EH (cell line): ENCODE results near the gene SEC61B.
"Not testable (repeated sequence)": the region's sequence is repeated elsewhere in the genome, so short reads cannot be mapped to it uniquely, and the experiment has no call there.

Experiments
- DNase-seq: peaks from one replicate; pipeline ENCODE4 v3.0.0-alpha.2; 2015; ENCODE audit warnings: low read depth

SEC61B gene

DNA sequence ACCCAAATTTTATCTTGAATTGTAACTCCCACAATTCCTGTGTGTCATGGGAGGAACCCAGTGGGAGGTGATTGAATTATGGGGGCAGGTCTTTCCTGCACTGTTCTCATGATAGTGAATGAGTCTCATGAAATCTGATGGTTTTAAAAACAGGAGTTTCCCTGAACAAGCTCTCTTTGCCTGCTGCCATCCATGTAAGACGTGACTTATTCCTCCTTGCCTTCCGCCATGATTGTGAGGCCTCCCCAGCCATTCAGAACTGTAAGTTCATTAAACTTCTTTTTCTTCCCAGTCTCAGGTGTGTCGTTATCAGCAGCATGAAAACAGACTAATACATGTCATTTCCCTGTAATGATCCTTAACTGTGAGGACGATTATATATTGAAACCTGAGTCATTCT is 15.8 kb downstream of the SEC61B start:
- not testable (repeated sequence) for DNase-seq

DNA sequence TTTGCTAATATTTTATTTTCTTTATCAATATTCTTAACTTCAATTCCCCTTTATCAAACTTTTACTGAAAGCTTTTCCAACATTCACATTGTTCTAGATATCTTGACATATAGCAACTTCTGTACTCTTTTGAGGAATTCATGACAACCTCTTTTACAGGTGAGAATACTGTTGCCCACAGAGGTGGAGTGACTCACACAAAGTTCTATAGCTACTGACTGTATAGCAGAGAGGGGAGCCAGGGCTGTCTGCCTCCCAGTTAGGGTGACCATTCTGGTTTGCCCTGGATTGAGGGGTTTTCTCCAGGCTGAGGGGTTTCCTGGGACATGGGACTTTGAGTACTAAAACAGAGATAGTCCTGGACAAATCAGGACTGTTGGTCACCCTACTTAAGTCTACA is 16.2 kb downstream of the SEC61B start:
- no peak for DNase-seq

DNA sequence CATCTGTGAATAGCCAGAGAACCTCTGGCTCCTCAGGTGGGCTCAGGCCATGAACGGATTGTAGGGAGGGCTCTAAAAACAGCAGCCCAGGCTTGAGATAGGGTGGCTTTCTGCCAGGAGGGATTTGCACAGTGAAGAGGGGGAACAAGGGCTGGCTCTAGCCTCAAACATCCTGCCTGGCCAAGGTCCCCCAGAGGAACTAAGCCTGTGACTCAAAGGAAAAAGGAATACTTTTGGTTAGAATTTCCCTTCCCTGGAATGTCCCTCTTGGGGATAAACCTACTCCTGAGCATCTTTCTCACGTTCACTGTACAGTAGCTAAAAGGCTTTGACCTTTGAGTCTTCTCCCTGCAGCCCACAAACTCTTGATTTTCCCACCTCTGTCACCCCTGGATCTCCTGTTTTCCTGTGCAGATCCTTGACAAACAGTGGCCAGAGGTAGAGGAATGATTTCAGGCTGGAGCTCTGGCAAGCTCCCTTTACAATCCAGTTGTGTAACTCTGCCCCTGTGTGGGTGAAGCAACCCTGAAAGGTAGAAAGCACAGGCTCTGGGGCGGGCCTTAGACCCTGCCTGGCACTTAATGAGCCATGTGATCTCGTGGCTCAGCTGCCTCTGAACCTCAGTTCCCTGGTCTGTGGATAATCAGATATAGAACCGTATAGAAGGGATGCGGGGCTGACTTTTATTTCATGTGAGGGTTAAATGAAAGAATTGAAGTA is 17.4 kb downstream of the SEC61B start:
- DNase-seq: peak; percentile 81

DNA sequence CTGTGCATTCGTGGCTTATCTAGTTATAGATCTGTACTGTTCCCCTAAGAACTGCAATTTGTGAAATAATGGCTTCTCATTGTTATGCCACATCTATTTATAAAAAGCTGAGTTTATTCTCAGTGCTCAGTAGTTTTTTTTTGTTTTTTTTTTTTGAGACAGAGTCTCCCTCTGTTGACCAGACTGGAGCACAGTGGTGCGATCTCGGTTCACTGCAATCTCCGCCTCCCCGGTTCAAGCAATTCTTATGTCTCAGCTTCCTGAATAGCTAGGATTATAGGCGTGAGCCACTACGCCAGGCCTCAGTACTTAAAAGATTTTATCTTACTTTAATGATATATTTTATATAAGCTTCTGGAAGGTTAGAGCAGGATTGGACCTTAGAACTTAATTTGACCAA is 19.0 kb downstream of the SEC61B start:
- no peak for DNase-seq

DNA sequence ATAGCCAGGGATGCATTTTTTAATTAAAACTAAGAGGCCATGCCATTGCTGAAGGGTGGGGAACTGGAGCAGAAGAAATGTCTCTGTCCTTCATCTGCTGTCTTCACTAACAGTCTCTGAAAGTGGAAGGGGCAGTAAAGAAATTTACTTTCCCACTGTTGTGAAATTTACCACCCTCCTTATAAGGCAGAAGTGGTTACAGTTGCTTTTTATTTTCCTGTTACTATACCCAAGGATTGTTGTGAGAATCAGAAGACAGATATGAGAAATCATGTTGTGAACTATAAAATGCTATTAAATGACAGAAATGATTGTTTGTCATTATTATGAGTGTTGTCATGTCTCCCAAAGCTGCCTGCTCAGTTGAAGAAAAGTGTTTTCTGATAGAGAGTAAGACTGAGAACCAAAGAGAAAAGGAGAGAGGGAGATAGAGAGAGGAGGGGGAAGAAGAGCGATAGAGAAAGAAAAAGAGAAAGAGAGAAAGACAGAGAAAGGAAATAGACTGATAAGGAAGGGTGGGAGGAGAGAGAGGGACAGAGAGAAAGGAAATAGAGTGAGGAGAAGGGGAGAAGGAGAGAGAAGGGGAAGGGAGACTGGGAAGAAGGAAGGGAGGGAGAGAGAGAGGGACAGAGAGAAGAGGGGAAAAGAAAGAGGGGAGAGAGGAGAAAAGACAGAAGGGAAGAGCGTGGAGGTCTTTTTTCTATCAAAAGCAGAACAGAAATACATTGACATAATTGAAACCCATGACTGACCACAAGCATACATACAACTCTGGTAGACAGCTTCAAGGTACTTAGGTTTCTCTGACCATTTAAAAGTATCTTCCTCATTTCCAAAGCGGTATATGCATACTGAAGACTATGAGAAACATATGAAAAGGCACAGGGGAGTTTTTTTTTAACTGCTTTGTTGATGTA is 22.5 kb downstream of the SEC61B start:
- DNase-seq: no peak

DNA sequence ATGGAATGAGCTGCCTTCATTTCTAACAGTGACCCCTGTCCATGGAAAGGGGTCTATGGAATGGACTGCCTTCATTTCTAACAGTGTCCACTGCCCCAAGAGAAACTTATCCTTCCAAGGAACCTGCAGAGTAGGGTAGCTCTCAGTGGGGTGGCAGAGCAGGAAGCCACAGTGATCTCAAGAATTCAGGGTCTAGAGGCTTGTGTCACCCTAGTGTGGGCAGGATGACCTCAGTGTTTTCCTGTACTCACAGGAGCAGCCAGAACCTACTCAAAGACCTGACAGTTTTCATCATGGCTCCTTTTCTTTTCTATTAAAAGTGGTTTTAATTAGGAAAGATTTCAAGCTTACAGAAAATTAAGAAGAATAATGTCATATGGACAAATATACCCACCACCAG is 27.5 kb downstream of the SEC61B start:
- DNase-seq: peak; percentile 31

DNA sequence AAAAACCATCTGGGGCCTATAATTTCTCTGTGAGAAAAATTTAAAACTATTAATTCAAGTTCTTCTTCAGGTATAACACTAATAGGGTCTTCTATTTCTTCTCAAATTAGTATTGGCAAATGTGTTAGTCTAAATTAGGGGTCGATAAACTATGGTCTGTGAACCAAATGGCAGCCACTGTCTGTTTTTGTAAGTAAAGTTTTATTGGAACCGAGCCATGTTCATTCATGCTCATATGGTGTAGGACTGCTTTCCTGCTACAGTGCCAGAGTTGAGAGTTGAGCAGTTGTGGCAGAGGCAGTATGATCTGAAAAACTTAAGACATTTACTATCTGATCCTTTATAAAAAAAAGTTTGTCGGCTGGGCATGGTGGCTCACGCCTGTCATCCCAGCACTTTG is 29.1 kb downstream of the SEC61B start:
- DNase-seq: no peak

DNA sequence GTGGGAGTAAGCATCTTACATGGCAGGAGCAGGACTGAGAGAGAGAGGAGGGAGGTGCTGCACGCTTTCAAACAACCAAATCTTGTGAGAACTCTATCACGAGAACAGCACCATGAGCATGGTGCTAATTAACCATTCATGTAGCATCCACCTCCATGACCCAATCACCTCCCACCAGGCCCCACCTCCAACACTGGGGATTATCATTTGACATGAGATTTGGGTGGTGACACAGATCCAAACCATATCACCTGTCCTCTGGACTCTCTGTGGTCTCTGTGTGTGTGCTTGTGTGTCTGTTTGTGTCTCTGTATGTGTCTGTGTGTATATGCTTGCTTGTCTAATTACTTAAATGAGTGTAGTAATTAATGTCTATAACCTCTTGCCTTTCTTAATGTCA is 31.1 kb downstream of the SEC61B start:
- no peak for DNase-seq

DNA sequence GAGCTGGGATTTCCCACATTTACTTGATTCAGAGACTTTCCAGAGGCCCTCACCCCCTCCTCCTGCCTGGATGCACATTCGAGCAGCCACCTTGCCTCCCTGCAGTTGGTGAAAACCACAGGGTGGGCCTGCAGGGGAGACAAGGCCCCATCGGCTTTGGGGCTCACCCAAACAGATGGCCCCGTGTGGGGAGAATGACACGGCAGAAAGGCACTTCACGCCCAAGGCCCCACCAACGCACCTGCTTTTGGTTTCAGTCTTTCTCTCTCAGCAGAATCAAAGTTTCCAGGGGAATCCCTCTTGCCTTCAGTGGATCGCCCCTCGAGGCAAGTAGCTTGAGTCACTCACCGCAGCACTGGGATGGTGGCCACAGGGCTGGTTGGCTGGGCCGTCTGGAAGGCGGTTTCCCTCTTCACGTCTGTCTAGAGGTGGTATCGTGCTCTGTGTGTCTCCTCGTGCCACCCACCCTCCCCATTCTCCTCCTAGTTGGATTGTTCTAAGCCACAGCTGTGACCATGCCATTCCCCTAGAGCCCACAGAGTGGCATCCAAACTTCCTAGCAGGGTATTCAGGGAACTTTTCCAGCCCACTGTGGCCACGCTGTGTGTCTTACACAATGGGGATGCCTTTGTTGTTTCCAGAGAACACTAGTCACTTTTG is 31.8 kb downstream of the SEC61B start:
- DNase-seq: no peak

DNA sequence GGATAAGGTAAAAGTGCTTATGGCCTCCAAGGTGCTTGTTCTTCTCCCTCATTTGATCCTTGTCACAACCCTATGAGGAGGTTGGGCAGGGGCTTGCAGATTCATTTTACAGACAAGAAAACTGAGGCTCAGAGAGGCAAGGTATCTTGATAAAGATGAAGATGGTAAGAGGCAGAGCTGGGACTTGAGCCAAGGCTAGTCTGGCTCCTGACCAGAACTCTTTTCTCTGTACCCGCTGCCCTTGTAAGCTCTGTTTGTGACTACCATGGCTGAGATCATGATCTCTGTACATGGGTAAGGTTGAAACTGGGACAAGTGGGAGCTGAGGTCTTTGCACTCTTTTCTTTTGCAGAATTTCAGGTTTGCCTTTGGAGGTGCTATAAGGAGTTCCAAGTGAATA is 33.6 kb downstream of the SEC61B start:
- no peak for DNase-seq

DNA sequence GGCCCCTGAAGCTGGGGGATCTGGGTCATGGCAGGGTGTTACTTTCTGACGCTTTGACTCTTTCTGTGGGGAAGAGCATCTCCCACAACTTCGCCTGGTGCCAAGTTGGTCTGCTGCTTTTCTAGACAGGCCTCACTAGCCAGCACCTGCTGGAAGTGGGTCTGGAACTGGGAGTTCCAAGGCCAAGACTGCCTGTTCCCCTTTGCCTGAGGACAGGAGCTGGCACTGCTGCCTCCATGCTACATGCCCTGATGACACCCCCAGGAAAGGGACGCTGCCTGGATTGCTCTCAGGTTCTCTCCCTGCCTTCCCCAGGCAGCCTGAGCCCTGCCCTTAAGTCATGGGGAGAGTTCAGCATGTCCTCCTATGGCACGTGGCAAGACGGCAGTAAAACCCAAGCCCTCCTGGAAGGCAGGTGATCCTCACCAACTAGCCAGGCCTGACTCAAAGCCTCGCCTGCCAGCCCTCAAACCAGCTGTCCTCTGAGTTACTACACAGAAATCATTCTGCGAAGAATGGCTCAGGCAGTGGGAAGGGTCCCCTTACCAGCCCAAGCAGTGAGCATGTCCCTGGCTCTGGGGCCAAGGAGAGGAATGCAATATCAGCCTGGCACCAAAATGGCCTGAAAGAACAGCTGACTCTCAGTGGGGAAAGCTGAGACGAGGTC is 35.8 kb downstream of the SEC61B start:
- no peak for DNase-seq

DNA sequence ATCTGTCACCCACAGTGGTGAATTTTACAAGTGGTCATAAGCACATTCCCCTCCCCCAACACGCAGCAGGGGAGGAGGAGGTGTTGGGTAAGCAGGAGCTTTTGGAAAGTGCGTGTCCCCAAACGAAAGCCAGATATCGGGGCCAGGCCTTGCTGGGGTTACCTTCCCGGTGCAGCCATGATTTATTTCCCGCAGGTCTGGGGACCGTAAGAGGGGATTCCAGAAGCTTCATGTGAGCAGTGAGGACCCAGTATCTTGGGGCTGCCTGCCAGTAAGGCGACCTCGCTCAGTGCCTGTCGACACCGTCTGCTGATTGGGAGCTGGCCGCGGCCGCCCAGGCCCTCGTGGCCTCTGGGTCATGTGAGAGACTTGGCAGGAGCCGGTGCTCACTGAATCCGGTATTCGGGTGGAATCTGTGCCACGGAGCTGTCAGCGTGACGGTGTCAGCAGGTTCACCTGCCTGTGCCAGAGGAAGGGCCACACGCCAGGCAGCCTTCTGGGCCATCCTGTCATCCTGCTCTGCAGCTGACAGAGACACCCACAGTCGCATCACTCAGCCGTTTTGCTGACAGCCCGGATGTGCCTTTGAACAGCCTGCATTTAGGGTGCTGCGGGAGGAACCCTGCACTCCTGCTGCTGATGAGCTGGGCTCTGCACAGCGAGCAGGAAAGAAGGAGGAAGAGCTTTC is 37.3 kb downstream of the SEC61B start:
- DNase-seq: peak; percentile 32

DNA sequence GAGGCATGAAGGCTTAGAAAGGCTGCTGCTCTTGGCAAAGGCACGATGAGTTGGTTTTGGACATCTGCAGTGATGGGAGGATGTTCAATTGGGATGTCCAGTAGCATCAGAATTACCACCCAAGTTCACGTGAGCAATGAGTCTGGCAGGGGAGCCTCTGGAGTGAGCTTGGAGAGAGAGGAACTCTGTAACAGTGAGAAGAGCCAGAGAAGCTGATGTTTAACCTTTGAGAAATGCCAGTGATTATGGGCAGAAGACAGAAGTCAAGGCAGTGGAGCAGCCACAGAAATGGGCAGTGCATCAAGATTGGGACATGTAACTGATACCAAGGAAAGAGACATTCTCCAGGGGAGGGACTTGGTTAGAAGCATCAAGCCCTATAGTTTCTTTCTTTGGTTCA is 39.8 kb downstream of the SEC61B start:
- no peak for DNase-seq

DNA sequence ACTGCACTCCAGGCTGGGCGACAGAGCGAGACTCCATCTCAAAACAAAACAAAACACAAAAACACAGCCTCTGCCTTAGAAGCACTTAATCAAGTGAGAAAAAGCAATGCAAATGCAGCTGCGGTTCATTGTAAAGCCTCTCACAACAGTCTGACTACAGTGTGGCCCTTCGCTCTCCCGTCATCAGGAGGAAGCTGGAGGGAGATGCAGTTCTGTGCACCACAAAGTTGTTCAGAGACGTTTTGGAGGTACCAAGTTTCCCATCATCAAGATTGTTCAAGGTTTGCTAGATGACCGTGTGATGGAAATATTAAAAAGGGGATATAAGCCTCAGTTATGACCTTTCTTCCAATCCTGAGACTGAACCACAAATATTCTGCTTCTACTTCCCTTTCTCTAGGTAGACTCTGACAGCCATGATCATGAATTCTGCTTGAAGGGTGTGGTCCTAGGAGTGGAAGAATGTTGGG is 40.9 kb downstream of the SEC61B start:
- DNase-seq: no peak

DNA sequence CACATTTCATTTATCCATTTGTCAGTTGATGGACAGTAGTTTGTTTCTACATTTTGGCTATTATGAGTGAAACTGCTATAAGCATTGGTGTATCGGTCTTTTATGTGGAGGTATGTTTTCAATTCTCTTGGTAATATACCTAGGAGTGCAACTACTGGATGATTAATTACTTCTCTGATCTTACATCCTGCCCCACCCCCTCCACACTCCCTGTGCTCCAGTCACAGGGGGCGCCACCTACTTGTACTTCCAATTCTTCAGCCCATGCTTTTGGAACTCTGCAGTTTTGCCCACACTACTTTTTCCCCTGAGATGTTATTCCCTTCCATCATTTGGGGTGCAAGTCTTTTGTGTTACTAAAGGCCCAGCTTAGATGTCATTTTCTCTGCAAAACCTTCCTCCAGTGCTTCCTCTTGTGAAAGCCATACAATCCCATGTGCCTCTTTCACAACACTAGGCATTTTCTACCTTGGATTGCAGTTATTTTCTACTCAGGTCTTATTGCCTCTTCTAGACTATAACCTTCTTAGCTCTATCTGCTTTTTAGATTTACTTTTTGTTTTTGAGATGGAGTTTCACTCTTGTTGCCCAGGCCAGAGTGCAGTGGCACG is 42.1 kb downstream of the SEC61B start:
- peak; percentile 42 for DNase-seq

DNA sequence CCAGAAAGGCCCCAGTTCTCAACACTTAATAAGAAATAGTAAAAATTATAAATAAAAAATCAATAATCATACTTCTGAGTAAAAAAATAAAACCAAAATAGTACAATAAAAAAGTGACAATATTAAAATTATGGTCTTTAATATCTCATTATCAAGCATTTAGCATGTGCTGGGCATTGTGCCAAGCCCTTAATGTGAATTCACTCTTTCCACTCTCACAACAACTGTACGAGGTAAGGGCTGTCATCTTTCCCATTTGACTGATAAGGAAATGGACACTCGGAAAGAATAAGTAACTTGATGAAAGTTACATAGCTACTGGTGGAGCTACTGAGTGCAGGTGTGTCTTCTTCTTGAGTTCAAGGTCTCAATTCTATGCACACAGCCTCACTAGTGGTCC is 43.6 kb downstream of the SEC61B start:
- no peak for DNase-seq

DNA sequence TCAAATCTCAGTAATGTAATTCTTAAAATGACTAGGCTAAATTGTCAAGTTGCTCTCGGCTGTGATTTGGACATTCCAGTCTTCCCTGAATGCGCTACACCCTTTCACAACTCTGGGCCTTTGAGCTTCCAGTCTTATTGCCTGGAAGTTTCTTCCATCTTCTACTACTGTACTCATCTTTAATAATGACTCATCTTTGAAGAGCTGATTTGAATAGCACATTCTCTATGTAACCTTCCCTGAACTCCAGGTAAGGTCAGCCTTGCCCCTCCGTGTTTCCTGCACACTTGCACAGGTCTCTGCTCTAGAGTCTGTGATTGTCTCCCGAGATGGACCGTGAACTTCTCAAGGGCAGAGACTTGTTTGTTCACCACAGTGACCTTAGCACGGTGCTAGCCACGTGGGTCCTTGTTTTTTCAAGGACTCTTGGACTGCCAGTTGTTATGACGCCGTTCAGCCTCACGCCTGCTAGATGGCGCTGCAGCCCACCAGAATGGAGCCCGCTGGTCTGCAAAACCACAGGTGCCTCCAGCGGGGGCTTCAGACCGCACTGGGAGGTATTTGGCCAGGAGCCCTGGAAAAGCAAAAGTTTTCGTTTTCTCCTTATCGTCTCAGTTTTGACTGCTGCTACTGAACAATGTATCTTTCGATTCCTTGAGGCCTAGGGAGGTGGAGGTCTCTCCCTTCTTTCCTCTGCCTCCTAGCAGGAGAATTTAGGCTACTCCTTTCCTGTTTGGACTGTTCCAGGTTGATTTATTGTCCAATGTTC is 44.4 kb downstream of the SEC61B start:
- DNase-seq: peak; percentile 72

DNA sequence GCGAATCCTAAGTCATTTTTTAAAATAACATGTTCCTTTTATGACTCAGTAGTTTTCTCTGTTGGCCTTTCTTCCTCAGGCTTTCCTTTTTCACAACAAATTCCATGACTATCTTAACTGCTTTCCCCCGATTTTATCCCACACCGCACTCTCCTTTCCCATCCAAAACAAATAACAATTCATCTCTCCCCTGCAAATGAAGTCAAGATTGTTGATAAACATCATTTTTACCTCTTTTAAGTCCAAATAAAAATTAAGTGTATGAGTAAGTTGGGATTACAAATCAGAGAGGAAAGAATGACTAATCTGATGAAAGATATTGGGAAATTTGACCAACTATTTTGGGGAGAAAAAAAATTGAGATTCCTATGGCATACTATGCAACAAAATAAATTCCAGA is 47.3 kb downstream of the SEC61B start:
- DNase-seq: peak; percentile 96

DNA sequence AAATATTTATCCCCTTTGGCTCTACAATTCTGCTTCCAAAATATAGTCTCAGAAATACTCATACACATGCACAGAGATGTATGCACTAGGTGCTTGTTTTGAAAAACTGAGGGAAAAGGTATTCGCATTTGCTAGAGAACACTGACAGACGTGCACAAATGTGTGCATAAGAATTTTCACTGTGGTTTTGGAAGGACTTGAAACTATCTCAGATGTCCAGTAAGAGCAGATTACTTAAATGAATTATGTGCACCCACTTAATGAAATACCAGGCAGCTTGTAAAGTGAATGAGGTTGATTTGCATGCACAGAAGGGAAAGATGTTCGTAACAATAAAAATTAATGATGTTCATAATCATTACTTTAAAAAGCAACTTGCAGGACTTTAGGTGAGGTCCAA is 48.4 kb downstream of the SEC61B start:
- DNase-seq: peak; percentile 26

DNA sequence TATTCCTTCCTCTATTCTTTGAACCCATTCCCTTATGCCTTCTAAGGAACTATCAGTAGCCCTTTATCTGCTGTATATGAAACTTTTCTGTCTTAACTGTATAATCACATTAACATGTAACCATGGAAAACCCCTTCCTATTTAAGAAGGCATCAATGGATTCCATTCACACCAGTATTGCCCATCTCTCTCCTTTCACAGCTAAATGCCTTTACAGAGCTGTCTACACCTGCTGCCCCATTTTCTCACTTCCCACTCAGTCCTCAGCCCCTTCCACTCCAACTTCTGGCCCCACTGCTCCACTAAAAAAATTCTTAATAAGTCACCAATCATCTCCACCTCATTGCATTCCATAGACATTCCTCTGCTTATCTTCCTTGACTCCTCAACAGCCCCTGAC is 50.8 kb downstream of the SEC61B start:
- DNase-seq: no peak
